Calu3 (cell line): ENCODE results near the gene PDE4B. TPM values are rescaled to one million over a fixed set of nuclear protein-coding genes. Genes with fewer than 3 reads are reported as not detected.
"Not testable (repeated sequence)": the region's sequence is repeated elsewhere in the genome, so short reads cannot be mapped to it uniquely, and the experiment has no call there.

ENCODE experiments used
- BruUV-seq: library from RNA; stranded (reverse); fragments of 400-500 nt; replicated peaks from 2 replicates; lab custom pipeline; 2021; lab: Mats Ljungman, UMichigan
- CTCF ChIA-PET: fragments of 300-600 bp; sonication (Branson Sonifier 250); formaldehyde crosslinking; loops from one replicate; lab custom pipeline; 2022; ENCODE audit warnings: antibody characterized with exemption; lab: Charles Lee
- DNase-seq: peaks from one replicate; pipeline ENCODE4 v3.0.0; 2022
- H3K27ac Mint-ChIP-seq: one replicate; pipeline ENCODE4 v1.8.0; 2022; ENCODE audit warnings: mixed read lengths; ENCODE audit not compliant: unreplicated experiment
- H3K27me3 Mint-ChIP-seq: one replicate; pipeline ENCODE4 v1.8.0; 2022; ENCODE audit warnings: mixed read lengths; ENCODE audit not compliant: unreplicated experiment
- H3K36me3 Mint-ChIP-seq: one replicate; pipeline ENCODE4 v1.8.0; 2022; ENCODE audit warnings: mild to moderate bottlenecking, moderate library complexity, mixed read lengths; ENCODE audit not compliant: insufficient read depth, unreplicated experiment
- H3K4me1 Mint-ChIP-seq: one replicate; pipeline ENCODE4 v1.8.0; 2022; ENCODE audit warnings: mild to moderate bottlenecking, low read depth, mixed read lengths; ENCODE audit not compliant: unreplicated experiment
- H3K4me3 Mint-ChIP-seq: one replicate; pipeline ENCODE4 v1.8.0; 2022; ENCODE audit warnings: mild to moderate bottlenecking, low read depth, moderate library complexity, mixed read lengths; ENCODE audit not compliant: unreplicated experiment
- H3K9me3 Mint-ChIP-seq: one replicate; pipeline ENCODE4 v1.8.0; 2022; ENCODE audit warnings: low read depth, mixed read lengths; ENCODE audit not compliant: unreplicated experiment
- CTCF ChIP-seq: fragments of 200-600 bp; IDR thresholded peaks from one replicate; pipeline ENCODE4 v1.8.0; 2022; ENCODE audit warnings: antibody characterized with exemption; ENCODE audit not compliant: unreplicated experiment
- intact Hi-C: fragments of 100-400 bp; cut with micrococcal nuclease; formaldehyde crosslinking; loops from one replicate; pipeline ENCODE4 v1.10.0; 2022; ENCODE audit not compliant: unreplicated experiment
- total RNA-seq: library from RNA; stranded (reverse); gene quantifications from 2 replicates; pipeline ENCODE4 v1.2.3, GENCODE V29; 2022

PDE4B gene
- total RNA-seq, 1 experiment from 2014 or later, result 2.9 TPM

- intact Hi-C loops, result loop anchor here (2.0 kb wide), 1 partner anchor 15 kb away; no protein-coding TSS in a partner anchor
- no peak overlapping the region for H3K27ac Mint-ChIP-seq
- H3K36me3 Mint-ChIP-seq, result no peaks in the 10 kb centered on the region
These were observed 171.4 kb downstream of the PDE4B start for GRCh38 chr1:65964123-65964522.

GRCh38 chr1:65965112-65965996 is 172.7 kb downstream of the PDE4B start:
- H3K27me3 Mint-ChIP-seq, result no peaks in the 10 kb centered on the region
- no peak overlapping the region for H3K27ac Mint-ChIP-seq
- no peak overlapping the region for H3K4me3 Mint-ChIP-seq
- H3K36me3 Mint-ChIP-seq, result no peaks in the 10 kb centered on the region
- CTCF ChIA-PET, result interaction anchor here (0.7 to 3.0 kb wide), 5 partner anchors 14 to 291 kb away, joined by 3 to 14 read pairs (median 3); no protein-coding TSS in a partner anchor
- BruUV-seq, result no TSS peak
- intact Hi-C loops, result loop anchor here (2.0 kb wide), 1 partner anchor 13 kb away; no protein-coding TSS in a partner anchor
- TF ChIP-seq CTCF, result no peak
- DNase-seq, result no peak
- H3K9me3 Mint-ChIP-seq, result peaks cover 2% of the 10 kb centered on the region
- H3K4me1 Mint-ChIP-seq, result peaks cover 15% of the 10 kb centered on the region

More at GRCh38 chr1:65964123-65964522, 171.4 kb downstream of the PDE4B start:
- H3K4me1 Mint-ChIP-seq, result peaks cover 15% of the 10 kb centered on the region
- no peak overlapping the region for H3K4me3 Mint-ChIP-seq
- no peak for TF ChIP-seq CTCF
- no peak for DNase-seq
- CTCF ChIA-PET, result interaction anchor here (3.0 kb wide), 1 partner anchor 15 kb away, joined by 14 read pairs; no protein-coding TSS in a partner anchor
- BruUV-seq, result no TSS peak
- H3K27me3 Mint-ChIP-seq, result no peaks in the 10 kb centered on the region
- peaks cover 2% of the 10 kb centered on the region for H3K9me3 Mint-ChIP-seq

- CTCF ChIA-PET, BruUV-seq, H3K4me3 Mint-ChIP-seq, DNase-seq, H3K27me3 Mint-ChIP-seq, H3K36me3 Mint-ChIP-seq, H3K9me3 Mint-ChIP-seq, H3K27ac Mint-ChIP-seq, intact Hi-C loops, H3K4me1 Mint-ChIP-seq: not testable (repeated sequence)
These were observed 174.8 kb downstream of the PDE4B start for GRCh38 chr1:65967492-65967891.

- CTCF ChIA-PET, result no interaction called here
- DNase-seq, result no peak
- no peak for TF ChIP-seq CTCF
- Mint-ChIP-seq H3K27ac (no peak overlapping the region), H3K4me1 (no peaks in the 10 kb centered on the region), H3K9me3 (peaks cover 12% of the 10 kb centered on the region), H3K4me3 (no peak overlapping the region), H3K27me3 (no peaks in the 10 kb centered on the region), H3K36me3 (no peaks in the 10 kb centered on the region)
- intact Hi-C loops, result no loop called here
- no TSS peak for BruUV-seq
These were observed 178.9 kb downstream of the PDE4B start for GRCh38 chr1:65971547-65971946.
